HG02798 (cell line): Measurements from ENCODE around the gene SNRPE.

Experiments used
- ATAC-seq: cut with Tn5 transposase; IDR thresholded peaks from one replicate; pipeline ENCODE4 v1.9.1; 2021; ENCODE audit warnings: mild to moderate bottlenecking; ENCODE audit not compliant: unreplicated experiment, poor library complexity

The SNRPE gene

GRCh38 chr1:203873094-203873493, 11.7 kb downstream of the SNRPE start:
- no peak for ATAC-seq

- ATAC-seq, result no peak
Observed at GRCh38 chr1:203878422-203878821, 17.0 kb downstream of the SNRPE start.

GRCh38 chr1:203880606-203881005, 19.2 kb downstream of the SNRPE start:
- ATAC-seq, result no peak

- ATAC-seq, result no peak
Observed at GRCh38 chr1:203888807-203889251, 27.4 kb downstream of the SNRPE start.

GRCh38 chr1:203891950-203892349, 30.6 kb downstream of the SNRPE start:
- ATAC-seq, result no peak

GRCh38 chr1:203898458-203899352, 37.3 kb downstream of the SNRPE start:
- no peak for ATAC-seq

GRCh38 chr1:203899353-203899716, 37.9 kb downstream of the SNRPE start:
- no peak for ATAC-seq

GRCh38 chr1:203899869-203900714, 38.7 kb downstream of the SNRPE start:
- ATAC-seq, result no peak

- no peak for ATAC-seq
Observed at GRCh38 chr1:203901581-203901980, 40.2 kb downstream of the SNRPE start.

- no peak for ATAC-seq
Observed at GRCh38 chr1:203905275-203905674, 43.9 kb downstream of the SNRPE start.

- no peak for ATAC-seq
Observed at GRCh38 chr1:203906932-203907331, 45.5 kb downstream of the SNRPE start.

GRCh38 chr1:203907901-203908300, 46.5 kb downstream of the SNRPE start:
- no peak for ATAC-seq

GRCh38 chr1:203911806-203912205, 50.4 kb downstream of the SNRPE start:
- no peak for ATAC-seq

- ATAC-seq, result no peak
Observed at GRCh38 chr1:203913073-203913521, 51.7 kb downstream of the SNRPE start.

- ATAC-seq, result no peak
Observed at GRCh38 chr1:203914292-203914691, 52.9 kb downstream of the SNRPE start.

GRCh38 chr1:203915811-203916210, 54.4 kb downstream of the SNRPE start:
- ATAC-seq, result no peak

- no peak for ATAC-seq
Observed at GRCh38 chr1:203916756-203917155, 55.4 kb downstream of the SNRPE start.
